K562 (cell line): ENCODE measurements around the gene FAM219B. TPM values are rescaled to one million over a fixed set of nuclear protein-coding genes. Genes with fewer than 3 reads are reported as not detected.
A peak's percentile ranks its signal among the peaks of the same experiment; 100 is the strongest.

ENCODE experiments used
- BDP1 ChIP-seq: IDR thresholded peaks from 3 replicates; pipeline ENCODE4 v1.6.1; 2011; ENCODE audit not compliant: insufficient read length, insufficient read depth
- CCNT2 ChIP-seq: IDR thresholded peaks from 2 replicates; pipeline ENCODE4 v1.6.1; 2011; ENCODE audit warnings: borderline replicate concordance, low read depth, mild to moderate bottlenecking, moderate library complexity, mixed read lengths, low read length; ENCODE audit not compliant: insufficient read length; ENCODE audit errors: extremely low read depth
- FOXA3 ChIP-seq, 2 experiments: fragments of 450-650 bp in 1 of 2; sonication (generic) in 1 of 2; formaldehyde crosslinking; IDR thresholded peaks in 1 of 2; conservative IDR thresholded peaks in 1 of 2; 2 replicates each; pipeline versions ENCODE4 v1.4.0 to v1.8.0; 2020 to 2022; ENCODE audit warnings: mild to moderate bottlenecking in 2 of 2, missing genetic modification reagents in 1 of 2
- FOXJ2 ChIP-seq: fragments of 200-800 bp; sonication (Bioruptor generic); IDR thresholded peaks from 2 replicates; pipeline ENCODE4 v1.6.1; 2016; ENCODE audit warnings: missing genetic modification characterization, missing compliant biosample characterization
- GABPA ChIP-seq: fragments of 200-800 bp; sonication (Bioruptor generic); conservative IDR thresholded peaks from 2 replicates; pipeline ENCODE4 v1.6.1; 2016; ENCODE audit warnings: low read depth, missing genetic modification characterization, missing compliant biosample characterization
- HOXB6 ChIP-seq: fragments of 250-450 bp; sonication (Bioruptor Pico); IDR thresholded peaks from 2 replicates; pipeline ENCODE4 v1.5.1; 2022; ENCODE audit warnings: mild to moderate bottlenecking, borderline replicate concordance
- JUN ChIP-seq, 2 experiments: sonication (generic) in 1 of 2; formaldehyde crosslinking in 1 of 2; IDR thresholded peaks; 2 replicates each; pipeline versions ENCODE4 v1.6.1 to v1.8.0; 2012 to 2022; ENCODE audit warnings: borderline replicate concordance in 2 of 2, mild to moderate bottlenecking in 2 of 2, improper control_type of control experiment in 1 of 2, low read depth in 1 of 2, low read length in 1 of 2, missing genetic modification reagents in 1 of 2
- NFYB ChIP-seq: IDR thresholded peaks from 2 replicates; pipeline ENCODE4 v1.6.1; 2011; ENCODE audit warnings: mild to moderate bottlenecking, moderate library complexity; ENCODE audit not compliant: insufficient read length; ENCODE audit errors: extremely low read depth
- OTX1 ChIP-seq: fragments of 450-650 bp; formaldehyde crosslinking; IDR thresholded peaks from 2 replicates; pipeline ENCODE4 v1.4.0; 2022; ENCODE audit warnings: mild to moderate bottlenecking
- PHB ChIP-seq: fragments of 250-450 bp; sonication (Bioruptor Pico); IDR thresholded peaks from 2 replicates; pipeline ENCODE4 v1.5.0; 2021
- POLR2AphosphoS2 ChIP-seq: IDR thresholded peaks from 2 replicates; pipeline ENCODE4 v1.6.1; 2012; ENCODE audit warnings: low read length, improper control_type of control experiment
- RAD21 ChIP-seq, 2 experiments: fragments of 250-450 bp in 1 of 2; fragments of 450-650 bp in 1 of 2; sonication (Bioruptor Pico) in 1 of 2; formaldehyde crosslinking in 1 of 2; IDR thresholded peaks in 1 of 2; conservative IDR thresholded peaks in 1 of 2; 2 replicates each; pipeline versions ENCODE4 v1.4.0 to v1.8.0; 2020 to 2022; ENCODE audit warnings: mild to moderate bottlenecking in 2 of 2, moderate library complexity in 1 of 2
- RBM15 ChIP-seq: fragments of 200-400 bp; formaldehyde crosslinking; IDR thresholded peaks from 2 replicates; pipeline ENCODE4 v1.6.1; 2018; ENCODE audit warnings: mild to moderate bottlenecking, low read length, moderate library complexity; ENCODE audit not compliant: insufficient read depth
- TAF15 ChIP-seq: fragments of 200-400 bp; formaldehyde crosslinking; IDR thresholded peaks from 2 replicates; pipeline ENCODE4 v1.6.1; 2017; ENCODE audit warnings: mild to moderate bottlenecking, low read depth, low read length, moderate library complexity
- TCFL5 ChIP-seq: fragments of 250-450 bp; sonication (Bioruptor Pico); conservative IDR thresholded peaks from 2 replicates; pipeline ENCODE4 v1.6.1; 2021; ENCODE audit warnings: mild to moderate bottlenecking, moderate library complexity, matching md5 sums
- ZNF551 ChIP-seq: fragments of 250-450 bp; sonication (Bioruptor Pico); IDR thresholded peaks from 2 replicates; pipeline ENCODE4 v1.5.0; 2021; ENCODE audit warnings: mild to moderate bottlenecking, moderate library complexity
- ZNF766 ChIP-seq: fragments of 200-800 bp; sonication (Bioruptor generic); conservative IDR thresholded peaks from 2 replicates; pipeline ENCODE4 v1.6.1; 2016; ENCODE audit warnings: missing genetic modification characterization, missing compliant biosample characterization
- ZNF79 ChIP-seq: fragments of 250-450 bp; sonication (Bioruptor Pico); IDR thresholded peaks from 2 replicates; pipeline ENCODE4 v1.4.0; 2020; ENCODE audit warnings: low read depth, mild to moderate bottlenecking, moderate library complexity
- polyA plus RNA-seq, 8 experiments: library from polyadenylated mRNA; depleted of rRNA in 4 of 8; stranded (reverse) in 5 of 8; unstranded in 3 of 8; fragments of >200 nt; fragmentation: Nextera tagmentation in 2 of 8; fragmentation: Illumina TruSeq in 1 of 8; extraction: Ambion mirVana in 2 of 8; extraction: Trizol in 1 of 8; gene quantifications; 2 replicates each; pipeline versions ENCODE4 v1.2.1 to v1.2.3, GENCODE V29; 2011 to 2014; ENCODE audit warnings: inconsistent platforms in 1 of 8, missing spikeins in 1 of 8
- total RNA-seq, 7 experiments: library from RNA; depleted of rRNA in 6 of 7; stranded (reverse); fragments of >200 nt in 6 of 7; fragmentation: Illumina TruSeq in 2 of 7; extraction: Trizol in 2 of 7; gene quantifications; 2 replicates each; pipeline versions ENCODE4 v1.2.1 to v1.2.3, GENCODE V29; 2011 to 2021; ENCODE audit warnings: low replicate concordance in 1 of 7
- TF ChIP-seq, protein P1 (sequence below), 2 experiments: IDR thresholded peaks; 2 replicates each; pipeline ENCODE4 v1.6.1; 2011; ENCODE audit warnings: borderline replicate concordance in 1 of 2, control low read depth in 1 of 2, low read depth in 1 of 2, low read length in 1 of 2, mild to moderate bottlenecking in 1 of 2, mixed read lengths in 1 of 2, moderate library complexity in 1 of 2; ENCODE audit not compliant: insufficient read depth in 1 of 2, insufficient read length in 1 of 2, poor library complexity in 1 of 2, severe bottlenecking in 1 of 2; ENCODE audit errors: extremely low read depth in 1 of 2
- TF ChIP-seq, protein P2 (sequence below): sonication (generic); formaldehyde crosslinking; IDR thresholded peaks from 2 replicates; pipeline ENCODE4 v1.8.0; 2023; ENCODE audit warnings: missing genetic modification reagents, mild to moderate bottlenecking, borderline replicate concordance

The FAM219B gene
- total and polyA plus RNA-seq, 9 of the 15 experiments (the other 6 are each of a cell fraction or from before 2014, with no cell fraction given) = 6.8 to 50.4 (median 29.4) TPM

DNA sequence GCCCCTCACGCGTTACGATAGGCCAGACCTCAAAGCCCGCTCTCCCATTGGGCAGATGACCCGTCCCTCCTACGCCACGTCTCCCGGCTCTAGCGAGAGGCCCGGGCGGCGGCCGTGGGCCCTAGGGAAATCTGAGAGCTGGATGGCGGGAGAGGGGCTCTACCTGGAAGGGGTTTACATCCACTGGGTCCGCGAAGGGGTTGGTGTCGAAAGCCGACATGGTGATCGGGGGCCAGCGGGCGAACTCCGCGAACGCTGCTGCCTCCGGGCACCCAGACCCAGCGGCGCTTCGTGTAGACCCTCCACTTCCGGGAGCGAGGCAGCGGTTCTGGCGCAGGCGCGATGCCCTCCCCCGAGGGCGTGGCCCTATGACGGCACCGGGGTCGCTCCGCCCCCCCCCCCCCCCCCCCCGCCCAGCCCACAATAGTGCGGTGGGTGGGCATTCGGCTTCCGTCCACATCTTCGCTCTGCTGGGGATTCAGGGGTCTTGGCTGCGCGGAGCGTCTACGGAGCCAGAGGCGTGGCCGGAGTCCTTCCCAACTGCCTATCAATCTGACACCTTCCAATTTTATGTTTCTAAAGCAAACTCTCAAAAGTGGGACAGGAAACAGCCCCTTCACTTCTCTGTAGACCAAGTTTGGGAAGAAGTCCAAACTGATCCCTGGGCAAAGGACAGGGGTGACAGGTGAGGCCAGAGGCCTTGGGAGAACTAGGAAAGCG, 33.5 kb downstream of the FAM219B start, which contains the start of gene SCAMP2 (continued):
- TF ChIP-seq, protein P1, sequence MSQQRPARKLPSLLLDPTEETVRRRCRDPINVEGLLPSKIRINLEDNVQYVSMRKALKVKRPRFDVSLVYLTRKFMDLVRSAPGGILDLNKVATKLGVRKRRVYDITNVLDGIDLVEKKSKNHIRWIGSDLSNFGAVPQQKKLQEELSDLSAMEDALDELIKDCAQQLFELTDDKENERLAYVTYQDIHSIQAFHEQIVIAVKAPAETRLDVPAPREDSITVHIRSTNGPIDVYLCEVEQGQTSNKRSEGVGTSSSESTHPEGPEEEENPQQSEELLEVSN (IDR thresholded peaks at IDR 0.05; ENCODE audit: borderline replicate concordance in 1 of 2, extremely low read depth in 1 of 2, insufficient read depth in 1 of 2, insufficient read length in 1 of 2, low read depth in 1 of 2, low read length in 1 of 2, poor library complexity in 1 of 2, severe bottlenecking in 1 of 2) = peak; percentile 30 to 41
- 0 out of 4 replicates have a peak, but pooled peaks of 1 of the 2 experiments have one; percentile 19 for TF ChIP-seq FOXA3 (CRISPR knock-in tag; conservative IDR thresholded peaks at IDR 0.05 in 1 of 2, IDR thresholded peaks at IDR 0.05 in 1 of 2)
- no peak for TF ChIP-seq BDP1
- TF ChIP-seq FOXJ2 = no peak
- no peak for TF ChIP-seq HOXB6 (CRISPR knock-in tag)
- TF ChIP-seq OTX1 (CRISPR knock-in tag) = peak; percentile 80; the same call in 1 of the 2 replicates
- TF ChIP-seq TAF15 = no peak
- TF ChIP-seq ZNF551 = no peak
- no peak for TF ChIP-seq RAD21 (CRISPR knock-in tag; conservative IDR thresholded peaks at IDR 0.05 in 1 of 2, IDR thresholded peaks at IDR 0.05 in 1 of 2)
- no peak for TF ChIP-seq RBM15
- TF ChIP-seq ZNF79 (CRISPR knock-in tag) = no peak
- TF ChIP-seq, protein P2, sequence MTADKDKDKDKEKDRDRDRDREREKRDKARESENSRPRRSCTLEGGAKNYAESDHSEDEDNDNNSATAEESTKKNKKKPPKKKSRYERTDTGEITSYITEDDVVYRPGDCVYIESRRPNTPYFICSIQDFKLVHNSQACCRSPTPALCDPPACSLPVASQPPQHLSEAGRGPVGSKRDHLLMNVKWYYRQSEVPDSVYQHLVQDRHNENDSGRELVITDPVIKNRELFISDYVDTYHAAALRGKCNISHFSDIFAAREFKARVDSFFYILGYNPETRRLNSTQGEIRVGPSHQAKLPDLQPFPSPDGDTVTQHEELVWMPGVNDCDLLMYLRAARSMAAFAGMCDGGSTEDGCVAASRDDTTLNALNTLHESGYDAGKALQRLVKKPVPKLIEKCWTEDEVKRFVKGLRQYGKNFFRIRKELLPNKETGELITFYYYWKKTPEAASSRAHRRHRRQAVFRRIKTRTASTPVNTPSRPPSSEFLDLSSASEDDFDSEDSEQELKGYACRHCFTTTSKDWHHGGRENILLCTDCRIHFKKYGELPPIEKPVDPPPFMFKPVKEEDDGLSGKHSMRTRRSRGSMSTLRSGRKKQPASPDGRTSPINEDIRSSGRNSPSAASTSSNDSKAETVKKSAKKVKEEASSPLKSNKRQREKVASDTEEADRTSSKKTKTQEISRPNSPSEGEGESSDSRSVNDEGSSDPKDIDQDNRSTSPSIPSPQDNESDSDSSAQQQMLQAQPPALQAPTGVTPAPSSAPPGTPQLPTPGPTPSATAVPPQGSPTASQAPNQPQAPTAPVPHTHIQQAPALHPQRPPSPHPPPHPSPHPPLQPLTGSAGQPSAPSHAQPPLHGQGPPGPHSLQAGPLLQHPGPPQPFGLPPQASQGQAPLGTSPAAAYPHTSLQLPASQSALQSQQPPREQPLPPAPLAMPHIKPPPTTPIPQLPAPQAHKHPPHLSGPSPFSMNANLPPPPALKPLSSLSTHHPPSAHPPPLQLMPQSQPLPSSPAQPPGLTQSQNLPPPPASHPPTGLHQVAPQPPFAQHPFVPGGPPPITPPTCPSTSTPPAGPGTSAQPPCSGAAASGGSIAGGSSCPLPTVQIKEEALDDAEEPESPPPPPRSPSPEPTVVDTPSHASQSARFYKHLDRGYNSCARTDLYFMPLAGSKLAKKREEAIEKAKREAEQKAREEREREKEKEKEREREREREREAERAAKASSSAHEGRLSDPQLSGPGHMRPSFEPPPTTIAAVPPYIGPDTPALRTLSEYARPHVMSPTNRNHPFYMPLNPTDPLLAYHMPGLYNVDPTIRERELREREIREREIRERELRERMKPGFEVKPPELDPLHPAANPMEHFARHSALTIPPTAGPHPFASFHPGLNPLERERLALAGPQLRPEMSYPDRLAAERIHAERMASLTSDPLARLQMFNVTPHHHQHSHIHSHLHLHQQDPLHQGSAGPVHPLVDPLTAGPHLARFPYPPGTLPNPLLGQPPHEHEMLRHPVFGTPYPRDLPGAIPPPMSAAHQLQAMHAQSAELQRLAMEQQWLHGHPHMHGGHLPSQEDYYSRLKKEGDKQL (CRISPR knock-in tag) = no peak
- TF ChIP-seq PHB (CRISPR knock-in tag) = no peak
- TF ChIP-seq TCFL5 (CRISPR knock-in tag) = no peak
- TF ChIP-seq GABPA (tag) = peak; percentile 85
- TF ChIP-seq CCNT2 = peak; percentile 58
- no peak for TF ChIP-seq JUN (IDR thresholded peaks at IDR 0.05; ENCODE audit: borderline replicate concordance, low read depth, low read length)
- no peak for TF ChIP-seq JUN (CRISPR knock-in tag; IDR thresholded peaks at IDR 0.05; ENCODE audit: borderline replicate concordance)
- peak; percentile 68 for TF ChIP-seq NFYB
- TF ChIP-seq ZNF766 = no peak
- TF ChIP-seq POLR2AphosphoS2 = 0 out of 2 replicates have a peak, but pooled peaks have one; percentile 42
